OCI-LY7 (cell line): ENCODE data around the gene CMIP. TPM values are rescaled to one million over a fixed set of nuclear protein-coding genes. Genes with fewer than 3 reads are reported as not detected.

Experiments
- BruUV-seq: library from RNA; stranded (reverse); fragments of 400-500 nt; replicated peaks from 2 replicates; lab custom pipeline; 2021; lab: Mats Ljungman, UMichigan
- CTCF ChIA-PET: fragments of 300-600 bp; sonication (Branson Sonifier 250); formaldehyde crosslinking; loops from one replicate; lab custom pipeline; 2022; ENCODE audit warnings: antibody characterized with exemption; ENCODE audit not compliant: unreplicated experiment; lab: Charles Lee
- POLR2A ChIA-PET: fragments of 300-600 bp; sonication (Branson Sonifier 250); formaldehyde crosslinking; loops from one replicate; lab custom pipeline; 2022; ENCODE audit warnings: antibody characterized with exemption; lab: Charles Lee
- DNase-seq: peaks from one replicate; pipeline ENCODE4 v3.0.0-alpha.2; 2015; ENCODE audit warnings: low spot score
- H2AFZ ChIP-seq: fragments of 200-600 bp; sonication (generic), shearing (Covaris generic); 2 replicates; pipeline ENCODE4 v1.6.1; 2014; ENCODE audit warnings: mild to moderate bottlenecking, antibody characterized with exemption, low read length, moderate library complexity
- H3K27ac ChIP-seq: fragments of 200-600 bp; sonication (generic); 2 replicates; pipeline ENCODE4 v1.5.1; 2014; ENCODE audit warnings: mixed run types, low read depth, mild to moderate bottlenecking, moderate library complexity, low read length, inconsistent platforms; ENCODE audit not compliant: poor library complexity, severe bottlenecking
- H3K36me3 ChIP-seq: fragments of 200-600 bp; sonication (generic); 2 replicates; pipeline ENCODE4 v1.6.1; 2014; ENCODE audit warnings: mild to moderate bottlenecking, antibody characterized with exemption, low read length, moderate library complexity, mixed read lengths; ENCODE audit not compliant: insufficient read depth
- H3K4me1 ChIP-seq: fragments of 200-600 bp; sonication (generic); 2 replicates; pipeline ENCODE4 v1.5.1; 2014; ENCODE audit warnings: mild to moderate bottlenecking, low read length; ENCODE audit not compliant: insufficient read depth, poor library complexity, severe bottlenecking
- H3K4me2 ChIP-seq: fragments of 200-600 bp; sonication (generic); 2 replicates; pipeline ENCODE4 v1.6.1; 2014; ENCODE audit warnings: mild to moderate bottlenecking, low read length
- H3K4me3 ChIP-seq: fragments of 200-600 bp; sonication (generic); 2 replicates; pipeline ENCODE4 v1.5.1; 2014; ENCODE audit warnings: mild to moderate bottlenecking, low read depth, low read length; ENCODE audit not compliant: poor library complexity, severe bottlenecking
- H3K79me2 ChIP-seq: fragments of 200-600 bp; sonication (generic); 2 replicates; pipeline ENCODE4 v1.6.1; 2016; ENCODE audit warnings: low read depth, mild to moderate bottlenecking, low read length, moderate library complexity, mixed read lengths; ENCODE audit not compliant: insufficient read depth
- H3K9me2 ChIP-seq: fragments of 200-600 bp; sonication (generic); 2 replicates; pipeline ENCODE4 v1.6.1; 2016; ENCODE audit warnings: mild to moderate bottlenecking, low read length, mixed read lengths; ENCODE audit not compliant: insufficient read depth
- H3K9me3 ChIP-seq: fragments of 200-600 bp; sonication (generic); 2 replicates; pipeline ENCODE4 v1.6.1; 2014; ENCODE audit warnings: mild to moderate bottlenecking, mixed run types, low read length, mixed read lengths
- H4K20me1 ChIP-seq: fragments of 200-600 bp; sonication (generic); 2 replicates; pipeline ENCODE4 v1.6.1; 2014; ENCODE audit warnings: mild to moderate bottlenecking, antibody characterized with exemption, low read length, moderate library complexity, mixed read lengths; ENCODE audit not compliant: insufficient read depth
- EZH2phosphoT487 ChIP-seq: fragments of 200-600 bp; sonication (generic); IDR thresholded peaks from 2 replicates; pipeline ENCODE4 v1.6.1; 2018; ENCODE audit warnings: low read depth, borderline replicate concordance, mild to moderate bottlenecking, mixed run types, antibody characterized with exemption, low read length, moderate library complexity, mixed read lengths
- intact Hi-C: fragments of 100-400 bp; cut with micrococcal nuclease; formaldehyde crosslinking; loops from one replicate; pipeline ENCODE4 v1.10.0; 2022; ENCODE audit not compliant: unreplicated experiment
- total RNA-seq, 2 experiments: library from RNA; depleted of rRNA in 1 of 2; stranded (reverse); fragments of >200 nt in 1 of 2; shearing (Covaris generic) in 1 of 2; gene quantifications; 2 replicates each; pipeline ENCODE4 v1.2.3, GENCODE V29; 2014 to 2022
- TF ChIP-seq, protein P1 (sequence below): fragments of 200-600 bp; sonication (generic); conservative IDR thresholded peaks from 2 replicates; pipeline ENCODE4 v1.5.1; 2014; ENCODE audit warnings: mild to moderate bottlenecking, antibody characterized with exemption, low read length, moderate library complexity, mixed read lengths

Gene CMIP
- total RNA-seq, 2 experiments from 2014 or later, result 15.4 to 70.3 TPM

DNA sequence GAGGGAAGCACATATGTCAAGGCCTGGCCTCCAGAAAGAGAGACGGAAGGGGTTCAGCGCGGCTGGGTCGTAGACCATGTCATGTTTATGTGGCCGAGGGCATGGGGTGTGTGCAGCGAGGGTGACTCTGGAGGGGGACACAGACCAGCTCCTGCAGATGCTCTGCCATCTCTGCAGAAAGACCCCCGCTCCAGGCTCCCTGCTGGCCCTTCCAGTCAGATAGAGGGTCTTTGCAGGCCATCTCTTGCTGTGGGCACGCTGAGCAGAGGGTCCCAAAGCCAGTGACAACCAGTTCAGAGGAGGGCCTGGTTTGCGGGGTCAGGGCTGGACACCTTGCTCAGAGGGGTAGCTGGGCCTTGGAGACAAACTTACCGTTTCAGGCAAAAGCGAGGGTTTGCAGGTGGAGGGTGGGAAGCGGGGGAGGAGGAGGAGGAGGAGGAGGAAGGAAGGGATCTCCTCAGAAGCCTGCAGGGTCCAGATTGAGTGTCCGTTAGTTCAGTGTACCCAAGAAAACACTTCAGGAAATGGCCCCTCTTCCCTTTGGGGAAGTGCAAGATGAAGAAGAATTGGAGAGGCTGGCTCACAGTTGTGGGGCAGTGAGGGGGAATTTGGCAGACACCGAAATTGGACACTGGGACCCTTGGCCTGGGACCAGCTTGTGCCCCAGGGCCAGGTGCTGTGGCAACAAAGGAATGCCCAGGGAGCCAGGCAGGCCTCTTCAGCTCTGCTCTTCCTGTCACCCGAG is 102.8 kb downstream of the CMIP start:
- CTCF ChIA-PET, result no interaction called here
- H3K4me2 ChIP-seq, result no peak overlapping the region
- H3K4me1 ChIP-seq, result peaks cover 3% of the 10 kb centered on the region
- no peaks in the 10 kb centered on the region for H3K9me2 ChIP-seq
- TF ChIP-seq EZH2phosphoT487, result no peak
- TF ChIP-seq, protein P1, sequence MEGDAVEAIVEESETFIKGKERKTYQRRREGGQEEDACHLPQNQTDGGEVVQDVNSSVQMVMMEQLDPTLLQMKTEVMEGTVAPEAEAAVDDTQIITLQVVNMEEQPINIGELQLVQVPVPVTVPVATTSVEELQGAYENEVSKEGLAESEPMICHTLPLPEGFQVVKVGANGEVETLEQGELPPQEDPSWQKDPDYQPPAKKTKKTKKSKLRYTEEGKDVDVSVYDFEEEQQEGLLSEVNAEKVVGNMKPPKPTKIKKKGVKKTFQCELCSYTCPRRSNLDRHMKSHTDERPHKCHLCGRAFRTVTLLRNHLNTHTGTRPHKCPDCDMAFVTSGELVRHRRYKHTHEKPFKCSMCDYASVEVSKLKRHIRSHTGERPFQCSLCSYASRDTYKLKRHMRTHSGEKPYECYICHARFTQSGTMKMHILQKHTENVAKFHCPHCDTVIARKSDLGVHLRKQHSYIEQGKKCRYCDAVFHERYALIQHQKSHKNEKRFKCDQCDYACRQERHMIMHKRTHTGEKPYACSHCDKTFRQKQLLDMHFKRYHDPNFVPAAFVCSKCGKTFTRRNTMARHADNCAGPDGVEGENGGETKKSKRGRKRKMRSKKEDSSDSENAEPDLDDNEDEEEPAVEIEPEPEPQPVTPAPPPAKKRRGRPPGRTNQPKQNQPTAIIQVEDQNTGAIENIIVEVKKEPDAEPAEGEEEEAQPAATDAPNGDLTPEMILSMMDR, result no peak
- no peaks in the 10 kb centered on the region; the same call in 1 of the 2 replicates for H4K20me1 ChIP-seq
- H3K4me3 ChIP-seq, result no peak overlapping the region
- H3K36me3 ChIP-seq, result no peaks in the 10 kb centered on the region
- H2AFZ ChIP-seq, result no peak overlapping the region
- H3K79me2 ChIP-seq, result no peaks in the 10 kb centered on the region
- H3K9me3 ChIP-seq, result no peaks in the 10 kb centered on the region
- POLR2A ChIA-PET, result interaction anchor here (0.7 to 1.0 kb wide), 2 partner anchors 62 to 164 kb away, joined by 3 read pairs; no protein-coding TSS in a partner anchor
- intact Hi-C loops, result no loop called here
- no TSS peak for BruUV-seq
- H3K27ac ChIP-seq, result no peak overlapping the region
- no peak for DNase-seq

DNA sequence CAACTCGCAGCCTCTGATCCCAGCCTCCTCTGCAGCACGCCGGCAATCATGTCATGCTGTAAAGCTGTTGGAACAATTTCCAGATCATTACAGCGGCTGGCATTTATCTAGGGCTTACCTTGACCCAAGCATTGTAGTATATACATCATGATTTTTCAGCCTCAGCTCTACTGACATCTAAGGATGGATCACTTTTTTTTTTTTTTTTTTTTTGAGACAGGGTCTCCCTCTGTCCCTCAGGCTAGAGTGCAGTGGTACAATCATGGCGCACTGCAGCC is 103.3 kb downstream of the CMIP start:
- ChIA-PET POLR2A (interaction anchor here (1.0 kb wide), 1 partner anchor 165 kb away, joined by 3 read pairs; no protein-coding TSS in a partner anchor), CTCF (no interaction called here)
- no peaks in the 10 kb centered on the region for H3K9me3 ChIP-seq
- no TSS peak for BruUV-seq
- peaks cover 3% of the 10 kb centered on the region for H3K4me1 ChIP-seq
- H3K79me2 ChIP-seq, result no peaks in the 10 kb centered on the region
- no peak overlapping the region for H3K4me2 ChIP-seq
- intact Hi-C loops, result no loop called here
- no peaks in the 10 kb centered on the region for H3K36me3 ChIP-seq
- no peak overlapping the region for H3K4me3 ChIP-seq
- DNase-seq, result no peak
- TF ChIP-seq, protein P1, result no peak
- no peak for TF ChIP-seq EZH2phosphoT487
- H3K9me2 ChIP-seq, result no peaks in the 10 kb centered on the region
- H4K20me1 ChIP-seq, result no peaks in the 10 kb centered on the region; the same call in 1 of the 2 replicates
- H3K27ac ChIP-seq, result no peak overlapping the region
- H2AFZ ChIP-seq, result no peak overlapping the region

GRCh38 chr16:81548551-81548875 is 103.9 kb downstream of the CMIP start:
- intact Hi-C loops, result no loop called here
- no peaks in the 10 kb centered on the region for H3K36me3 ChIP-seq
- BruUV-seq, result no TSS peak
- CTCF ChIA-PET, result no interaction called here
- no peak overlapping the region for H2AFZ ChIP-seq
- DNase-seq, result no peak
- no peaks in the 10 kb centered on the region for H3K79me2 ChIP-seq
- no peaks in the 10 kb centered on the region for H3K9me3 ChIP-seq
- no peaks in the 10 kb centered on the region for H3K9me2 ChIP-seq
- TF ChIP-seq, protein P1, result no peak
- no peak for TF ChIP-seq EZH2phosphoT487
- no peak overlapping the region for H3K27ac ChIP-seq
- no peak overlapping the region for H3K4me3 ChIP-seq
- no peaks in the 10 kb centered on the region; the same call in 1 of the 2 replicates for H4K20me1 ChIP-seq
- peaks cover 3% of the 10 kb centered on the region for H3K4me1 ChIP-seq
- POLR2A ChIA-PET, result interaction anchor here (1.0 kb wide), 1 partner anchor 165 kb away, joined by 3 read pairs; no protein-coding TSS in a partner anchor
- H3K4me2 ChIP-seq, result no peak overlapping the region
